Activated CD4-positive, CD25-positive, alpha-beta regulatory T cell treated with anti-CD3 and anti-CD28 coated beads, Interleukin-2, amount 50 U/mL, for 24 hours (primary cell): ENCODE results near the gene CSRP2.

Experiments used
- ATAC-seq, 2 donors: fragments of 150-1000 bp; cut with Tn5 transposase; one replicate each; pipeline ENCODE4 v1.10.0; 2021; ENCODE audit warnings: mild to moderate bottlenecking in 1 of 2, moderate library complexity in 1 of 2

The CSRP2 gene

GRCh38 chr12:76860256-76860655 is 18.6 kb downstream of the CSRP2 start:
- ATAC-seq, result no peak

- ATAC-seq, result no peak
Measured at GRCh38 chr12:76859611-76860010, 19.2 kb downstream of the CSRP2 start.

- no peak for ATAC-seq
Measured at GRCh38 chr12:76856018-76856644, 22.7 kb downstream of the CSRP2 start.

- ATAC-seq, result no peak
Measured at GRCh38 chr12:76855271-76855670, 23.5 kb downstream of the CSRP2 start.

GRCh38 chr12:76852106-76852505 is 26.7 kb downstream of the CSRP2 start:
- ATAC-seq, result no peak

- ATAC-seq, result no peak
Measured at GRCh38 chr12:76848132-76848531, 30.7 kb downstream of the CSRP2 start.

- ATAC-seq, result no peak
Measured at GRCh38 chr12:76847260-76847659, 31.6 kb downstream of the CSRP2 start.

GRCh38 chr12:76836633-76837032 is 42.2 kb downstream of the CSRP2 start:
- peak; percentile 46 to 55 for ATAC-seq

GRCh38 chr12:76830436-76830835 is 48.4 kb downstream of the CSRP2 start:
- ATAC-seq, result no peak

- no peak for ATAC-seq
Measured at GRCh38 chr12:76820888-76821482, 57.8 kb downstream of the CSRP2 start.

GRCh38 chr12:76813972-76814371 is 64.8 kb downstream of the CSRP2 start:
- ATAC-seq, result no peak

- ATAC-seq, result no peak
Measured at GRCh38 chr12:76813265-76813664, 65.6 kb downstream of the CSRP2 start.

GRCh38 chr12:76811976-76812375 is 66.8 kb downstream of the CSRP2 start:
- no peak for ATAC-seq

- ATAC-seq, result no peak
Measured at GRCh38 chr12:76810671-76811419, 68.0 kb downstream of the CSRP2 start.
